Liver (tissue), 9 donors: ENCODE results near the gene ALX4. TPM values are rescaled to one million over a fixed set of nuclear protein-coding genes. Genes with fewer than 3 reads are reported as not detected.

Experiments
- DNase-seq: peaks from one replicate; pipeline ENCODE4 v3.0.0-alpha.2; 2017; ENCODE audit warnings: low spot score
- H3K27ac ChIP-seq, 2 donors: one replicate each; pipeline ENCODE4 v1.7.0; 2013; ENCODE audit warnings: inconsistent platforms in 2 of 2, low read length in 2 of 2, control low read depth in 1 of 2, low read depth in 1 of 2, mild to moderate bottlenecking in 1 of 2
- H3K27me3 ChIP-seq, 4 donors: one replicate each; pipeline versions ENCODE4 v1.6.1 to v1.7.0; 2013; ENCODE audit warnings: low read length in 3 of 4, inconsistent platforms in 1 of 4, mild to moderate bottlenecking in 1 of 4, moderate library complexity in 1 of 4; ENCODE audit not compliant: control insufficient read depth in 4 of 4, insufficient read depth in 4 of 4
- H3K36me3 ChIP-seq, 4 donors: one replicate each; pipeline versions ENCODE4 v1.6.1 to v1.7.0; 2013; ENCODE audit warnings: low read length in 3 of 4, mild to moderate bottlenecking in 3 of 4, low read depth in 1 of 4, moderate library complexity in 1 of 4; ENCODE audit not compliant: control insufficient read depth in 4 of 4, insufficient read depth in 3 of 4
- H3K4me1 ChIP-seq, 4 donors: one replicate each; pipeline versions ENCODE4 v1.6.1 to v1.7.0; 2013; ENCODE audit warnings: low read length in 3 of 4, mild to moderate bottlenecking in 3 of 4, moderate library complexity in 1 of 4; ENCODE audit not compliant: control insufficient read depth in 4 of 4, insufficient read depth in 4 of 4
- H3K4me3 ChIP-seq, 3 donors: one replicate each; pipeline versions ENCODE4 v1.6.1 to v1.7.0; 2013; ENCODE audit warnings: low read length in 3 of 3, control low read depth in 1 of 3, low read depth in 1 of 3, mild to moderate bottlenecking in 1 of 3
- H3K9ac ChIP-seq, 2 donors: one replicate each; pipeline ENCODE4 v1.7.0; 2013; ENCODE audit warnings: low read length in 2 of 2, mild to moderate bottlenecking in 2 of 2, moderate library complexity in 2 of 2, control low read depth in 1 of 2, low read depth in 1 of 2
- H3K9me3 ChIP-seq, 4 donors: one replicate each; pipeline versions ENCODE4 v1.6.1 to v1.7.0; 2013; ENCODE audit warnings: low read length in 3 of 4; ENCODE audit not compliant: control insufficient read depth in 4 of 4
- EGR1 ChIP-seq, 2 donors: IDR thresholded peaks; 2 replicates each; pipeline ENCODE4 v1.6.1; 2016 to 2018; ENCODE audit warnings: antibody characterized with exemption in 2 of 2, low read depth in 2 of 2
- FOXA1 ChIP-seq: IDR thresholded peaks from 2 replicates; pipeline ENCODE4 v1.6.1; 2016; ENCODE audit warnings: antibody characterized with exemption
- FOXA2 ChIP-seq: IDR thresholded peaks from 2 replicates; pipeline ENCODE4 v1.6.1; 2016; ENCODE audit warnings: antibody characterized with exemption
- GABPA ChIP-seq, 2 donors: IDR thresholded peaks in 1 of 2; conservative IDR thresholded peaks in 1 of 2; 2 replicates each; pipeline ENCODE4 v1.6.1; 2016; ENCODE audit warnings: antibody characterized with exemption in 2 of 2, mild to moderate bottlenecking in 1 of 2, moderate library complexity in 1 of 2
- HNF4A ChIP-seq, 2 donors: conservative IDR thresholded peaks; 2 replicates each; pipeline ENCODE4 v1.6.1; 2016; ENCODE audit warnings: antibody characterized with exemption in 2 of 2, mild to moderate bottlenecking in 2 of 2
- HNF4G ChIP-seq: IDR thresholded peaks from 2 replicates; pipeline ENCODE4 v1.6.1; 2016; ENCODE audit warnings: antibody characterized with exemption
- JUND ChIP-seq, 2 donors: IDR thresholded peaks; 2 replicates each; pipeline ENCODE4 v1.6.1; 2016; ENCODE audit warnings: antibody characterized with exemption in 2 of 2
- NR2F2 ChIP-seq: IDR thresholded peaks from 2 replicates; pipeline ENCODE4 v1.6.1; 2016; ENCODE audit warnings: antibody characterized with exemption
- RAD21 ChIP-seq, 2 donors: IDR thresholded peaks; 2 replicates each; pipeline ENCODE4 v1.6.1; 2016; ENCODE audit warnings: antibody characterized with exemption in 2 of 2, mild to moderate bottlenecking in 2 of 2
- RXRA ChIP-seq, 2 donors: IDR thresholded peaks; 2 replicates each; pipeline ENCODE4 v1.6.1; 2017 to 2018; ENCODE audit warnings: antibody characterized with exemption in 2 of 2, mild to moderate bottlenecking in 1 of 2
- SP1 ChIP-seq: IDR thresholded peaks from 2 replicates; pipeline ENCODE4 v1.6.1; 2018; ENCODE audit warnings: antibody characterized with exemption, mild to moderate bottlenecking
- TAF1 ChIP-seq: conservative IDR thresholded peaks from 2 replicates; pipeline ENCODE4 v1.6.1; 2016; ENCODE audit warnings: antibody characterized with exemption, mild to moderate bottlenecking
- YY1 ChIP-seq: IDR thresholded peaks from 2 replicates; pipeline ENCODE4 v1.6.1; 2016; ENCODE audit warnings: antibody characterized with exemption, mild to moderate bottlenecking
- WGBS: extraction: QIAGEN DNeasy Blood & Tissue Kit; methylation state at CpG from one replicate; pipeline ENCODE4 v1.1.7; 2013; 5-methylcytosine and 5-hydroxymethylcytosine counted together
- polyA plus RNA-seq, 2 donors: library from polyadenylated mRNA; stranded (reverse) in 1 of 2; unstranded in 1 of 2; fragments of 200-250 nt in 1 of 2; fragments of >200 nt in 1 of 2; fragmentation: Nextera tagmentation in 1 of 2; extraction: Ambion mirVana in 1 of 2; gene quantifications; one replicate each; pipeline versions ENCODE4 v1.2.1 to v1.2.3, GENCODE V29; 2013 to 2015
- total RNA-seq, 2 donors: library from RNA; depleted of rRNA; stranded (reverse); fragments of >200 nt; gene quantifications; one replicate each; pipeline ENCODE4 v1.2.3, GENCODE V29; 2014
- TF ChIP-seq, protein P1 (sequence below): IDR thresholded peaks from 2 replicates; pipeline ENCODE4 v1.6.1; 2016; ENCODE audit warnings: antibody characterized with exemption
- TF ChIP-seq, protein P2 (sequence below): IDR thresholded peaks from 2 replicates; pipeline ENCODE4 v1.6.1; 2016; ENCODE audit warnings: antibody characterized with exemption, mild to moderate bottlenecking
- TF ChIP-seq, protein P3 (sequence below): IDR thresholded peaks from 2 replicates; pipeline ENCODE4 v1.6.1; 2016; ENCODE audit warnings: antibody characterized with exemption
- TF ChIP-seq, protein P4 (sequence below): IDR thresholded peaks from 2 replicates; pipeline ENCODE4 v1.6.1; 2016; ENCODE audit warnings: antibody characterized with exemption
- TF ChIP-seq, protein P5 (sequence below): fragments of 150-350 bp; IDR thresholded peaks from 2 replicates; pipeline ENCODE4 v1.5.1; 2017; ENCODE audit warnings: improper control_type of control experiment, low read depth, low read length; ENCODE audit not compliant: missing input control
- donor health status: healthy.
- donor health status: healthy.
- donor health status: healthy.
- donor health status: healthy.
- donor health status: healthy.

Gene ALX4
- total and polyA plus RNA-seq, 4 donors = not detected

DNA sequence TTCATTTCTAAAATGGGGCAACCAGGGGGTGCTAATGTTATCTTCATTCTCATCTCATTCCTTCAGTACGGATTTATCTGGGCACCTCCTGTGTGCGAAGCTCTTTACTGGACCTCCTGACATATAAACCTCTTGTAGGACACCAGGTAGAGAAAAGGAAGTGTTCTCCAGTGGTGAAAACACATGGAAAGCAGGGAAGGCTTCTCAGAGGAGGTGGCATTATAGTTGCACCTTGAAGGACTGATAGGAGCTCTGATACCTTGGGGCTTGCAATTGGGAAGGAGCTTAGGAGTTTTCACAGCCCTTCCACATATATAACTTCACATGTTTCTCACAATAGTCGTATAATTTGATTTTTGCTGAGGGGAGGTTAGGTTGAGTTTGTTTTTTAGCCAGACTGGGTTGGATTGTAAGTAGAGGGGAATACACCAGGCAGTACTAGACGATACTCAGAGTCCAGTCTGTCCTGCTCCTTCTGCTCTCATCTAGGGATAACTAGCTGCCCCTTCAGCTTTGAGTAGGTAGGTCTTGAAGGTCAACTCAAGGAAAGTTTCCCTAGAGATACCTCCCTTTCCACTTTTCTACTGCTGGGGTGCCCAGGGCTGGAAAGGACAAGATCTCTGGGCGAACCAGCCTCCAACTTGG, 34.0 kb upstream of the ALX4 start:
- Histone ChIP-seq H3K4me1 (no peaks in the 10 kb centered on the region), H3K36me3 (no peaks in the 10 kb centered on the region), H3K27me3 (peaks cover 0 to 6% (median 2%) of the 10 kb centered on the region in 4 donors), H3K4me3 (no peak overlapping the region), H3K9ac (no peak overlapping the region), H3K9me3 (no peaks in the 10 kb centered on the region), H3K27ac (no peak overlapping the region)
- TF ChIP-seq EGR1 (IDR thresholded peaks at IDR 0.05; ENCODE audit: low read depth in 2 of 2) = no peak
- no peak for TF ChIP-seq JUND (IDR thresholded peaks at IDR 0.05)
- TF ChIP-seq, protein P1, sequence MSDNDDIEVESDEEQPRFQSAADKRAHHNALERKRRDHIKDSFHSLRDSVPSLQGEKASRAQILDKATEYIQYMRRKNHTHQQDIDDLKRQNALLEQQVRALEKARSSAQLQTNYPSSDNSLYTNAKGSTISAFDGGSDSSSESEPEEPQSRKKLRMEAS = no peak
- TF ChIP-seq, protein P2, sequence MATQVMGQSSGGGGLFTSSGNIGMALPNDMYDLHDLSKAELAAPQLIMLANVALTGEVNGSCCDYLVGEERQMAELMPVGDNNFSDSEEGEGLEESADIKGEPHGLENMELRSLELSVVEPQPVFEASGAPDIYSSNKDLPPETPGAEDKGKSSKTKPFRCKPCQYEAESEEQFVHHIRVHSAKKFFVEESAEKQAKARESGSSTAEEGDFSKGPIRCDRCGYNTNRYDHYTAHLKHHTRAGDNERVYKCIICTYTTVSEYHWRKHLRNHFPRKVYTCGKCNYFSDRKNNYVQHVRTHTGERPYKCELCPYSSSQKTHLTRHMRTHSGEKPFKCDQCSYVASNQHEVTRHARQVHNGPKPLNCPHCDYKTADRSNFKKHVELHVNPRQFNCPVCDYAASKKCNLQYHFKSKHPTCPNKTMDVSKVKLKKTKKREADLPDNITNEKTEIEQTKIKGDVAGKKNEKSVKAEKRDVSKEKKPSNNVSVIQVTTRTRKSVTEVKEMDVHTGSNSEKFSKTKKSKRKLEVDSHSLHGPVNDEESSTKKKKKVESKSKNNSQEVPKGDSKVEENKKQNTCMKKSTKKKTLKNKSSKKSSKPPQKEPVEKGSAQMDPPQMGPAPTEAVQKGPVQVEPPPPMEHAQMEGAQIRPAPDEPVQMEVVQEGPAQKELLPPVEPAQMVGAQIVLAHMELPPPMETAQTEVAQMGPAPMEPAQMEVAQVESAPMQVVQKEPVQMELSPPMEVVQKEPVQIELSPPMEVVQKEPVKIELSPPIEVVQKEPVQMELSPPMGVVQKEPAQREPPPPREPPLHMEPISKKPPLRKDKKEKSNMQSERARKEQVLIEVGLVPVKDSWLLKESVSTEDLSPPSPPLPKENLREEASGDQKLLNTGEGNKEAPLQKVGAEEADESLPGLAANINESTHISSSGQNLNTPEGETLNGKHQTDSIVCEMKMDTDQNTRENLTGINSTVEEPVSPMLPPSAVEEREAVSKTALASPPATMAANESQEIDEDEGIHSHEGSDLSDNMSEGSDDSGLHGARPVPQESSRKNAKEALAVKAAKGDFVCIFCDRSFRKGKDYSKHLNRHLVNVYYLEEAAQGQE = no peak
- TF ChIP-seq, protein P3, sequence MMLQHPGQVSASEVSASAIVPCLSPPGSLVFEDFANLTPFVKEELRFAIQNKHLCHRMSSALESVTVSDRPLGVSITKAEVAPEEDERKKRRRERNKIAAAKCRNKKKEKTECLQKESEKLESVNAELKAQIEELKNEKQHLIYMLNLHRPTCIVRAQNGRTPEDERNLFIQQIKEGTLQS = no peak
- WGBS = 84% methylated on average over 5 of the region's 5 CpGs
- DNase-seq = no peak

DNA sequence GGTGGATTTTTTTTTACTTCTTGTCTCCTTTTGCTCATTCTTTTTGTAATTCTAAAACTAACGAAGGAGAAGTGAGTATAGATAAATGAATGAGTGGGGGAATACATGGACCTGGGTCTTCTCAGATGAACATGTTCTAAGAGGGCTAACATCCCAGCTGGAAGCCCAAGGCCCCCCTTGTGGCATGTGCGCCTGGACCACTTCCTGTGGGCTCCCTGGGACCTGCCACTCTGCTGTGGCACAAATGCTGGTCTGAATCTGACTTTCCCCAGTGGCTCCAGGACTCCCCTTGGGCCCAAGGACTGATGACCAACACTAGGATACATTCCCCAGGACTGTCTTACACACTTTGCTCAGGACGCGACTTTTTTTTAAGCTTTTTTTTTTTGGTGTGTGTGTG, 32.7 kb upstream of the ALX4 start:
- Histone ChIP-seq H3K4me3 (no peak overlapping the region), H3K4me1 (no peaks in the 10 kb centered on the region), H3K9me3 (no peaks in the 10 kb centered on the region), H3K9ac (no peak overlapping the region), H3K27ac (no peak overlapping the region), H3K36me3 (no peaks in the 10 kb centered on the region), H3K27me3 (peaks cover 0 to 14% (median 4%) of the 10 kb centered on the region in 4 donors)
- DNase-seq = no peak
- 88% methylated on average over 4 of the region's 4 CpGs for WGBS
- TF ChIP-seq RAD21 (IDR thresholded peaks at IDR 0.05) = no peak
- TF ChIP-seq GABPA (IDR thresholded peaks at IDR 0.05 in 1 of 2, conservative IDR thresholded peaks at IDR 0.05 in 1 of 2) = no peak
- no peak for TF ChIP-seq HNF4G
- TF ChIP-seq, protein P3 = no peak
- no peak for TF ChIP-seq EGR1 (IDR thresholded peaks at IDR 0.05; ENCODE audit: low read depth in 2 of 2)
- TF ChIP-seq, protein P2 = no peak
- no peak for TF ChIP-seq HNF4A (conservative IDR thresholded peaks at IDR 0.05)
- no peak for TF ChIP-seq SP1
- TF ChIP-seq NR2F2 = no peak
- TF ChIP-seq, protein P4, sequence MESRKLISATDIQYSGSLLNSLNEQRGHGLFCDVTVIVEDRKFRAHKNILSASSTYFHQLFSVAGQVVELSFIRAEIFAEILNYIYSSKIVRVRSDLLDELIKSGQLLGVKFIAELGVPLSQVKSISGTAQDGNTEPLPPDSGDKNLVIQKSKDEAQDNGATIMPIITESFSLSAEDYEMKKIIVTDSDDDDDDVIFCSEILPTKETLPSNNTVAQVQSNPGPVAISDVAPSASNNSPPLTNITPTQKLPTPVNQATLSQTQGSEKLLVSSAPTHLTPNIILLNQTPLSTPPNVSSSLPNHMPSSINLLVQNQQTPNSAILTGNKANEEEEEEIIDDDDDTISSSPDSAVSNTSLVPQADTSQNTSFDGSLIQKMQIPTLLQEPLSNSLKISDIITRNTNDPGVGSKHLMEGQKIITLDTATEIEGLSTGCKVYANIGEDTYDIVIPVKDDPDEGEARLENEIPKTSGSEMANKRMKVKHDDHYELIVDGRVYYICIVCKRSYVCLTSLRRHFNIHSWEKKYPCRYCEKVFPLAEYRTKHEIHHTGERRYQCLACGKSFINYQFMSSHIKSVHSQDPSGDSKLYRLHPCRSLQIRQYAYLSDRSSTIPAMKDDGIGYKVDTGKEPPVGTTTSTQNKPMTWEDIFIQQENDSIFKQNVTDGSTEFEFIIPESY = no peak
- no peak for TF ChIP-seq YY1
- TF ChIP-seq FOXA2 = no peak
- no peak for TF ChIP-seq RXRA (IDR thresholded peaks at IDR 0.05)
- TF ChIP-seq, protein P5, sequence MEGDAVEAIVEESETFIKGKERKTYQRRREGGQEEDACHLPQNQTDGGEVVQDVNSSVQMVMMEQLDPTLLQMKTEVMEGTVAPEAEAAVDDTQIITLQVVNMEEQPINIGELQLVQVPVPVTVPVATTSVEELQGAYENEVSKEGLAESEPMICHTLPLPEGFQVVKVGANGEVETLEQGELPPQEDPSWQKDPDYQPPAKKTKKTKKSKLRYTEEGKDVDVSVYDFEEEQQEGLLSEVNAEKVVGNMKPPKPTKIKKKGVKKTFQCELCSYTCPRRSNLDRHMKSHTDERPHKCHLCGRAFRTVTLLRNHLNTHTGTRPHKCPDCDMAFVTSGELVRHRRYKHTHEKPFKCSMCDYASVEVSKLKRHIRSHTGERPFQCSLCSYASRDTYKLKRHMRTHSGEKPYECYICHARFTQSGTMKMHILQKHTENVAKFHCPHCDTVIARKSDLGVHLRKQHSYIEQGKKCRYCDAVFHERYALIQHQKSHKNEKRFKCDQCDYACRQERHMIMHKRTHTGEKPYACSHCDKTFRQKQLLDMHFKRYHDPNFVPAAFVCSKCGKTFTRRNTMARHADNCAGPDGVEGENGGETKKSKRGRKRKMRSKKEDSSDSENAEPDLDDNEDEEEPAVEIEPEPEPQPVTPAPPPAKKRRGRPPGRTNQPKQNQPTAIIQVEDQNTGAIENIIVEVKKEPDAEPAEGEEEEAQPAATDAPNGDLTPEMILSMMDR = no peak
- no peak for TF ChIP-seq JUND (IDR thresholded peaks at IDR 0.05)
- no peak for TF ChIP-seq TAF1
- no peak for TF ChIP-seq FOXA1
- TF ChIP-seq, protein P1 = no peak
